HG03575 (cell line): ENCODE data around the gene UGT2B28.
"Not testable (repeated sequence)": the region's sequence is repeated elsewhere in the genome, so short reads cannot be mapped to it uniquely, and the experiment has no call there.

Experiments used
- ATAC-seq: cut with Tn5 transposase; IDR thresholded peaks from one replicate; pipeline ENCODE4 v1.9.1; 2021; ENCODE audit not compliant: unreplicated experiment, insufficient number of reproducible peaks, low FRiP score; ENCODE audit errors: extremely low read depth

UGT2B28 gene

GRCh38 chr4:69331304-69331703, 51.0 kb downstream of the UGT2B28 start:
- not testable (repeated sequence) for ATAC-seq

GRCh38 chr4:69335485-69335884, 55.2 kb downstream of the UGT2B28 start:
- not testable (repeated sequence) for ATAC-seq

- ATAC-seq = not testable (repeated sequence)
Observed at GRCh38 chr4:69343114-69343513, 62.8 kb downstream of the UGT2B28 start.

- ATAC-seq = not testable (repeated sequence)
Observed at GRCh38 chr4:69343558-69344420, 63.5 kb downstream of the UGT2B28 start.
